ENCODE results near the gene DTX3L.

Gene DTX3L

DNA sequence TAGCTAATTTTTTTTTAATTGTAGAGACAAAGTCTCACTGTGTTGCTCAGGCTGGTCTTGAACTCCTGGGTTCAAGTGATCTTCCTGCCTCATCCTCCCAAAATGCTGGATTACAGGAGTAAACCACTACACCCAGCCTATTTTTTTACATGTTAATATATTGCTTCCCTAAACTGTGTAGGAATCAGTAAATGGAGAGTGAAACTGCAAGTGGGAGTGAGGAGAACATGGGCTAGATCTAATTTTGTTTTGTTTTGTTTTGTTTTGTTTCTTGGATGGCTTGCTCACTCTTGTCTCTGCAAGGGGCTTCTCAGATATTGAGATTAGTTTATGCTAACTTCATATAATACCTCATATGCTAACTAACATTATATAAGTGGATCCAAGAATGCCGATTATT is 44.8 kb downstream of the DTX3L start:
- Mint-ChIP-seq H3K27me3 (no peaks in the 10 kb centered on the region), H3K4me3 (no peak overlapping the region), H3K36me3 (ENCODE audit: low read depth) (peaks cover 38% of the 10 kb centered on the region), H3K4me1 (ENCODE audit: low read depth) (peaks cover 35% of the 10 kb centered on the region), H3K27ac (peak overlapping the region; percentile 95), H3K9me3 (peaks cover 8% of the 10 kb centered on the region)
- no peak for DNase-seq

DNA sequence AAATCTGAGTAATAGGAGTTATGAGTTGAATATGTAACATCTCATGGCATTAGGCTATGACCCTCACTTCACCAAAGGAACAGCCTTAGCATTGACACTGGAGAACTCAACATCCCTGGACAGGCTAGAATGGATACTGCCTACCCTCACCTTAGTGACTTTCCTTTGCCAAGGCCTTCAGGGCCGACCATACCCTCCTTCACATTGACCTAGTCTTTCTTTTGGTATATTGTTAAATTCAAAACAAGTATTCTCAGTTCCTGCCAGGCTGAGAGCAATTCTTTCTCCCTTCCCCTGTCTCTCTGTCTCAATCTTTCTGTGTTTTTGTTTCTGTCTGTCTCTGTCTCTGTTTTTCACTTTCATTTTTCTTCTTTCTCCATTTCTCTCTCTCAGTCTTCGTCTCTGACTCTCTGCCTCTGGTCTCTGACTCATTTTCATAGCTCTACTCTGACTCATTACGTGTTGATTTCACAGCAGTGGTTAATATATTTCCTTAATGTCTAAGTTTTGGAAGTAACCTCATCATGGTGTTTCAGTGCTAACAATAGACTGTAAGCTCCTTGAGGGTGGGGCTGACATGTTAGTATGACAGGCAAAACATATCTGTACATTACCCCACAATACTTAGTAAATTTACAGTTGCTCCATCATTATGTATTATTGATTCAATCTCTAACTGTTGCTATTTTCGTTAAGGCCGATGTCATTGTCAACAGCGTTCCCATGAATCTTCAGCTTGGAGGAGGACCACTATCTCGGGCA is 45.8 kb downstream of the DTX3L start:
- peak; percentile 58 for DNase-seq
- Mint-ChIP-seq H3K27ac (peak overlapping the region; percentile 95), H3K4me1 (ENCODE audit: low read depth) (peaks cover 34% of the 10 kb centered on the region), H3K36me3 (ENCODE audit: low read depth) (peaks cover 41% of the 10 kb centered on the region), H3K27me3 (no peaks in the 10 kb centered on the region), H3K4me3 (peak overlapping the region; percentile 44), H3K9me3 (peaks cover 8% of the 10 kb centered on the region)

DNA sequence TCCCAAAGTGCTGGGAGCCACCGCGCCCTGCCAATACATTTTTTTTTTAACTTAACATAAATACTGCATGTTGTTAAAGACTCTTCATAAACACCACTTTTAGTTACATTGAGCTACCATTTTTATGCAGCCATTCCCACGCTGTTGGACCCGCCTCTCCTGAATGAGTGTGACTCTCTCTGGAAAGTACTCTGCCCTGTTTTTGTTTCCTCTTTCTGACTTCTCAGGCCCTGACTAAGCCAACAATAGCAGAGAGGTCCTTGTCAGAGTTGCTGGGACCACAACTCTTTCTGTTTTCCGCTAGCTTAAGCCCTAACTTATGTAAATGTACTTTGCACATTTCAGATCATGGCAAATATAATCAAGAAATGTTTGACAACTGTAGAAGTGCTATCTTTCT is 48.6 kb downstream of the DTX3L start:
- peaks cover 54% of the 10 kb centered on the region for H3K36me3 Mint-ChIP-seq (ENCODE audit: low read depth)
- H3K4me3 Mint-ChIP-seq: no peak overlapping the region
- peaks cover 33% of the 10 kb centered on the region for H3K4me1 Mint-ChIP-seq (ENCODE audit: low read depth)
- H3K27me3 Mint-ChIP-seq: no peaks in the 10 kb centered on the region
- DNase-seq: no peak
- H3K27ac Mint-ChIP-seq: no peak overlapping the region
- peaks cover 8% of the 10 kb centered on the region for H3K9me3 Mint-ChIP-seq

GRCh38 chr3:122615303-122615702 is 51.2 kb downstream of the DTX3L start:
- Mint-ChIP-seq H3K4me3 (no peak overlapping the region), H3K27me3 (no peaks in the 10 kb centered on the region), H3K9me3 (peaks cover 6% of the 10 kb centered on the region), H3K27ac (no peak overlapping the region), H3K4me1 (ENCODE audit: low read depth) (peaks cover 12% of the 10 kb centered on the region), H3K36me3 (ENCODE audit: low read depth) (peaks cover 59% of the 10 kb centered on the region)
- DNase-seq: no peak

DNA sequence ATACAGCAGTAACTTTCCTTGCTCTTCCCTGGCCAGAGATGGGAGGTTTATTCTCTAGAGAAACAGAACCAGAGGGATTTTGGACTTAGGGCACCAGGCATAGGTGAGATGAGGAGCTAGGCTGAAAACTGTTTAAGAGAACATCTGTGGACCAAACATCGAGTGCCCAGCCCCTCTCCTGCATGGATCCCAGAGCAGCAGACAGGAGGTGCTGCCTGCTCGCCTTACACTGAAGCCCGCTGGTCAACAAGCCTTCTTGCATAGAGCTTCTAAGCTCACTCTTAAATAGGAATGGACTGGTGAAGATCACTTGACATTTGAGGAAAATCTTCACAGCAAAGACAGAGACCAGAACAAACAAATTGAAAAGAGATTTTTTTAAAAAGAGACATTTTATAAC is 54.5 kb downstream of the DTX3L start:
- no peak overlapping the region for H3K4me3 Mint-ChIP-seq
- no peak for DNase-seq
- no peaks in the 10 kb centered on the region for H3K4me1 Mint-ChIP-seq (ENCODE audit: low read depth)
- H3K36me3 Mint-ChIP-seq (ENCODE audit: low read depth): peaks cover 56% of the 10 kb centered on the region
- no peaks in the 10 kb centered on the region for H3K27me3 Mint-ChIP-seq
- no peak overlapping the region for H3K27ac Mint-ChIP-seq
- H3K9me3 Mint-ChIP-seq: no peaks in the 10 kb centered on the region

DNA sequence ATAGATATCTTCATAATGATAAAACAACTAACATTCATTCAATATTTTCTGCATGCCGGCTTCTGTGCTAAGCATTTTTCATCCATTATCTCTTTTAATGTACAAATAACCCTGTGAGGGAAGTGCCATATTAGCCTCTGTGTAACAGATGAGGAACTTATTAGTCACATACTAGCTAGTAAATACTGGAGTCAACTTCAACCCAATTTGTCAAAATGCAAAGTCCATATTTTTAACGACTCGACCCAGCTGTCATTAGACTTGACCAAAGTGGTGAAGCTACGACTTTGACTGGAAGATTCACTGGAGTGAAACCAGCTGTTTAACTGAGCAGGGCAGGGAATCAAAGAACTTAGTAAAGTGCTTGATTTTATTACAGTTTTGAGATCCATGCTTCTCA is 54.9 kb downstream of the DTX3L start:
- Mint-ChIP-seq H3K27me3 (no peaks in the 10 kb centered on the region), H3K4me1 (ENCODE audit: low read depth) (no peaks in the 10 kb centered on the region), H3K9me3 (no peaks in the 10 kb centered on the region), H3K36me3 (ENCODE audit: low read depth) (peaks cover 56% of the 10 kb centered on the region), H3K4me3 (no peak overlapping the region), H3K27ac (no peak overlapping the region)
- DNase-seq: no peak

DNA sequence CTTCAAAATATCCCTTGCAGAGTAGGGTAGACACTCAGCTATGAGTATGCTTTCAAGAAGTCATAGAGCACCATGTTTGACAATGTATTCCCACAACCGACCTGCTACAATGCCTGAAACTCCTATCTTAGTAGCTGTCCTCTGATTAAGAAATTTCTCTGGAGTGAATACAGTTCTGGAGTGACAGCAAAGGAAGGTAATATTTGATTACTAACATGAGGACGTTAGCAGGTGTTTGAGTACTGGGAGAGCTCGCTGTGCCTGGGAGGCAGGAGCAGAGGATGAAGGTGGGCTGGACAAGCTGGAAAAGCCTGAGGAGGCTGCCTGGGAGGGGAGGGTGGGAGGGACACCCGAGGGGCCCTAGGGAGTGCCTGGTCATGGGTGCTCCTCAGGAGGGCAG is 56.3 kb downstream of the DTX3L start:
- H3K4me3 Mint-ChIP-seq: no peak overlapping the region
- H3K27me3 Mint-ChIP-seq: no peaks in the 10 kb centered on the region
- peaks cover 52% of the 10 kb centered on the region for H3K36me3 Mint-ChIP-seq (ENCODE audit: low read depth)
- H3K9me3 Mint-ChIP-seq: no peaks in the 10 kb centered on the region
- H3K4me1 Mint-ChIP-seq (ENCODE audit: low read depth): no peaks in the 10 kb centered on the region
- H3K27ac Mint-ChIP-seq: no peak overlapping the region
- no peak for DNase-seq

DNA sequence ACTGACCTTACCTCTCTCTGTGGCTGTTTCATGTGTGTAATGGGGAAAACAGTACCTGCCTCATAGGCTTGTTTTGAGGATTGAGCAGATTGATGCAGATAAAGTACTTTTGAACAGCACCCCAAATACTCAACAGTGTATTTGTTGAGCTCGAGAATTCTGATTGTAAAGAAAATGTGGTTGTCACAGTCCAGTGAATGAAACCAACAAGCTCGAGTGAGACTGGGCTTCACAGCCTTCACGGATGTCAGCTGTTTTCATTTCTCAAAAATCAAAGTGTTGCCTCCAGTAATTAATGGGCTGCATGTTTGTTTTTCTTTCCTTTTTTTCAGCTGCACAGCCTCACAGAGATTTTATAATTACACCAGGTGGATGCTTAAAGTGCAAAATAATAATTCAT is 57.0 kb downstream of the DTX3L start:
- no peaks in the 10 kb centered on the region for H3K27me3 Mint-ChIP-seq
- DNase-seq: no peak
- peaks cover 51% of the 10 kb centered on the region for H3K36me3 Mint-ChIP-seq (ENCODE audit: low read depth)
- H3K4me3 Mint-ChIP-seq: no peak overlapping the region
- H3K9me3 Mint-ChIP-seq: no peaks in the 10 kb centered on the region
- H3K27ac Mint-ChIP-seq: no peak overlapping the region
- no peaks in the 10 kb centered on the region for H3K4me1 Mint-ChIP-seq (ENCODE audit: low read depth)

GRCh38 chr3:122623031-122623829 is 59.1 kb downstream of the DTX3L start:
- Mint-ChIP-seq H3K36me3 (ENCODE audit: low read depth) (peaks cover 51% of the 10 kb centered on the region), H3K27ac (no peak overlapping the region), H3K27me3 (no peaks in the 10 kb centered on the region), H3K4me1 (ENCODE audit: low read depth) (no peaks in the 10 kb centered on the region), H3K4me3 (no peak overlapping the region), H3K9me3 (no peaks in the 10 kb centered on the region)
- no peak for DNase-seq
